WTC11 (cell line): ENCODE results near the gene COL21A1. TPM values are rescaled to one million over a fixed set of nuclear protein-coding genes. Genes with fewer than 3 reads are reported as not detected.

Source experiments
- ATAC-seq: fragments of 200-7000 bp; cut with Tn5 transposase; 2 replicates; pipeline ENCODE4 v1.10.0; 2021; ENCODE audit warnings: mild to moderate bottlenecking, moderate library complexity
- CTCF ChIA-PET: fragments of 300-600 bp; sonication (Branson Sonifier 250); formaldehyde crosslinking; loops from one replicate; lab custom pipeline; 2021; ENCODE audit warnings: antibody characterized with exemption; lab: Charles Lee
- POLR2A ChIA-PET: fragments of 350-600 bp; sonication (Branson Sonifier 250); formaldehyde crosslinking; loops from one replicate; lab custom pipeline; 2021; ENCODE audit warnings: antibody characterized with exemption; lab: Charles Lee
- DNase-seq: peaks from one replicate; pipeline ENCODE4 v3.0.0; 2021; ENCODE audit warnings: low spot score
- H3K27ac Mint-ChIP-seq: 2 replicates; pipeline ENCODE4 v1.8.0; 2021; ENCODE audit warnings: mixed read lengths
- H3K27me3 Mint-ChIP-seq: 2 replicates; pipeline ENCODE4 v1.8.0; 2021; ENCODE audit warnings: low read depth, mild to moderate bottlenecking, moderate library complexity, mixed read lengths
- H3K36me3 Mint-ChIP-seq: 2 replicates; pipeline ENCODE4 v1.8.0; 2021; ENCODE audit warnings: mixed read lengths
- H3K4me1 Mint-ChIP-seq: 2 replicates; pipeline ENCODE4 v1.8.0; 2022; ENCODE audit warnings: mixed read lengths
- H3K4me3 Mint-ChIP-seq: 2 replicates; pipeline ENCODE4 v1.8.0; 2021; ENCODE audit warnings: mild to moderate bottlenecking, moderate library complexity, mixed read lengths
- H3K9me3 Mint-ChIP-seq: 2 replicates; pipeline ENCODE4 v1.8.0; 2021; ENCODE audit warnings: mixed read lengths
- ATF6 ChIP-seq: sonication (generic); formaldehyde crosslinking; IDR thresholded peaks from 2 replicates; pipeline ENCODE4 v1.8.1; 2023; ENCODE audit warnings: mild to moderate bottlenecking, missing genetic modification reagents
- CBFB ChIP-seq: sonication (generic); formaldehyde crosslinking; IDR thresholded peaks from 2 replicates; pipeline ENCODE4 v1.8.1; 2022; ENCODE audit warnings: mild to moderate bottlenecking, low read depth, missing genetic modification reagents
- E2F4 ChIP-seq: sonication (generic); formaldehyde crosslinking; IDR thresholded peaks from 2 replicates; pipeline ENCODE4 v1.8.1; 2022; ENCODE audit warnings: low read depth, mild to moderate bottlenecking, moderate library complexity, missing genetic modification reagents, borderline replicate concordance
- ERG ChIP-seq: fragments of 250-450 bp; sonication (Bioruptor Pico); IDR thresholded peaks from 2 replicates; pipeline ENCODE4 v1.8.0; 2021; ENCODE audit warnings: mild to moderate bottlenecking
- GRHL2 ChIP-seq: fragments of 250-450 bp; sonication (Bioruptor Pico); IDR thresholded peaks from 2 replicates; pipeline ENCODE4 v1.8.0; 2022; ENCODE audit warnings: mild to moderate bottlenecking, moderate library complexity; ENCODE audit not compliant: insufficient replicate concordance, severe bottlenecking
- HMGA2 ChIP-seq: fragments of 250-450 bp; sonication (Bioruptor Pico); IDR thresholded peaks from 2 replicates; pipeline ENCODE4 v1.4.0; 2021; ENCODE audit warnings: mild to moderate bottlenecking, moderate library complexity
- IRF1 ChIP-seq: sonication (generic); formaldehyde crosslinking; IDR thresholded peaks from 2 replicates; pipeline ENCODE4 v1.8.0; 2023; ENCODE audit warnings: missing genetic modification reagents
- MAX ChIP-seq: sonication (generic); formaldehyde crosslinking; IDR thresholded peaks from 2 replicates; pipeline ENCODE4 v1.8.0; 2022; ENCODE audit warnings: mild to moderate bottlenecking, missing genetic modification reagents
- NR3C1 ChIP-seq: sonication (generic); formaldehyde crosslinking; conservative IDR thresholded peaks from 2 replicates; pipeline ENCODE4 v1.8.1; 2023; ENCODE audit warnings: low read depth, mild to moderate bottlenecking, missing genetic modification reagents
- OVOL2 ChIP-seq: fragments of 250-450 bp; sonication (Bioruptor Pico); IDR thresholded peaks from 2 replicates; pipeline ENCODE4 v1.9.0; 2021; ENCODE audit warnings: mild to moderate bottlenecking, borderline replicate concordance
- RORB ChIP-seq: fragments of 250-450 bp; sonication (Bioruptor Pico); IDR thresholded peaks from 2 replicates; pipeline ENCODE4 v1.9.0; 2021; ENCODE audit warnings: mild to moderate bottlenecking
- SMAD4 ChIP-seq: sonication (generic); formaldehyde crosslinking; IDR thresholded peaks from 2 replicates; pipeline ENCODE4 v1.8.0; 2022; ENCODE audit warnings: mild to moderate bottlenecking, missing genetic modification reagents
- ZNF219 ChIP-seq: sonication (generic); formaldehyde crosslinking; IDR thresholded peaks from 2 replicates; pipeline ENCODE4 v1.8.0; 2023; ENCODE audit warnings: missing genetic modification reagents, mild to moderate bottlenecking, borderline replicate concordance
- ZNF232 ChIP-seq: sonication (generic); formaldehyde crosslinking; IDR thresholded peaks from 2 replicates; pipeline ENCODE4 v1.8.0; 2022; ENCODE audit warnings: mild to moderate bottlenecking, missing genetic modification reagents
- ZNF425 ChIP-seq: fragments of 250-450 bp; sonication (Bioruptor Pico); conservative IDR thresholded peaks from 2 replicates; pipeline ENCODE4 v1.9.0; 2021; ENCODE audit warnings: mild to moderate bottlenecking
- ZNF512 ChIP-seq: sonication (generic); formaldehyde crosslinking; IDR thresholded peaks from 2 replicates; pipeline ENCODE4 v1.8.1; 2022; ENCODE audit warnings: missing genetic modification reagents, borderline replicate concordance
- total RNA-seq: library from RNA; stranded (reverse); gene quantifications from 3 replicates; pipeline ENCODE4 v1.2.3, GENCODE V29; 2021

The COL21A1 gene
- total RNA-seq, 1 experiment from 2014 or later, result 4.4 TPM

GRCh38 chr6:56115715-56116114 is 131.7 kb downstream of the COL21A1 start (continued):
- TF ChIP-seq ATF6, result no peak
- no peak for TF ChIP-seq MAX (CRISPR knock-in tag)

- ATAC-seq (no peak), DNase-seq (no peak)
- TF ChIP-seq ERG (CRISPR knock-in tag), result no peak
- CTCF ChIA-PET, result no interaction called here
- Mint-ChIP-seq H3K27me3 (no peaks in the 10 kb centered on the region), H3K9me3 (peaks cover 6% of the 10 kb centered on the region; the same call in 1 of the 2 replicates), H3K27ac (no peak overlapping the region), H3K36me3 (no peaks in the 10 kb centered on the region; the same call in 1 of the 2 replicates), H3K4me3 (no peak overlapping the region), H3K4me1 (peaks cover 5% of the 10 kb centered on the region; the same call in 1 of the 2 replicates)
- POLR2A ChIA-PET, result no interaction called here
These were observed 138.2 kb downstream of the COL21A1 start for GRCh38 chr6:56109149-56109548.

- no peak for ATAC-seq
- POLR2A ChIA-PET, result no interaction called here
- TF ChIP-seq NR3C1 (CRISPR knock-in tag), result no peak
- TF ChIP-seq ZNF232, result no peak
- TF ChIP-seq E2F4 (CRISPR knock-in tag), result no peak
- no peak for TF ChIP-seq OVOL2
- TF ChIP-seq IRF1 (CRISPR knock-in tag), result no peak
- TF ChIP-seq ZNF219 (CRISPR knock-in tag), result no peak
- TF ChIP-seq ZNF425 (CRISPR knock-in tag), result no peak
- no peak for TF ChIP-seq CBFB (CRISPR knock-in tag)
- TF ChIP-seq HMGA2 (CRISPR knock-in tag), result no peak
- TF ChIP-seq GRHL2 (CRISPR knock-in tag), result no peak
- no peak for TF ChIP-seq ZNF512 (CRISPR knock-in tag)
- TF ChIP-seq RORB (CRISPR knock-in tag), result no peak
- TF ChIP-seq SMAD4, result no peak
- TF ChIP-seq, all 79 proteins: peak for 0
- Mint-ChIP-seq H3K4me1 (no peaks in the 10 kb centered on the region), H3K9me3 (no peaks in the 10 kb centered on the region; the same call in 1 of the 2 replicates), H3K36me3 (no peaks in the 10 kb centered on the region), H3K27me3 (no peaks in the 10 kb centered on the region), H3K4me3 (no peak overlapping the region), H3K27ac (no peak overlapping the region)
- no peak for DNase-seq
- CTCF ChIA-PET, result no interaction called here
These were observed 141.1 kb downstream of the COL21A1 start for GRCh38 chr6:56106231-56106630.
